GM12878 (cell line): Measurements from ENCODE around the gene OPN4.

Experiments
- CHD1 ChIP-seq: IDR thresholded peaks from 2 replicates; pipeline ENCODE4 v1.6.1; 2012; ENCODE audit warnings: low read depth, low read length, improper control_type of control experiment
- CHD4 ChIP-seq: fragments of 200-600 bp; sonication (generic); IDR thresholded peaks from 2 replicates; pipeline ENCODE4 v1.6.1; 2016; ENCODE audit warnings: mild to moderate bottlenecking
- EED ChIP-seq: sonication (generic); IDR thresholded peaks from 2 replicates; pipeline ENCODE4 v1.6.1; 2016; ENCODE audit warnings: antibody characterized with exemption, low read depth
- NFYB ChIP-seq: IDR thresholded peaks from 2 replicates; pipeline ENCODE4 v1.6.1; 2011; ENCODE audit warnings: low read depth, mild to moderate bottlenecking, low read length, improper control_type of control experiment, moderate library complexity; ENCODE audit not compliant: insufficient read depth
- POLR2AphosphoS5 ChIP-seq: IDR thresholded peaks from 2 replicates; pipeline ENCODE4 v1.6.1; 2011; ENCODE audit warnings: mild to moderate bottlenecking, low read length, inconsistent platforms
- ZSCAN29 ChIP-seq: fragments of 450-650 bp; IDR thresholded peaks from 2 replicates; pipeline ENCODE4 v1.6.1; 2017; ENCODE audit warnings: mild to moderate bottlenecking, moderate library complexity
- TF ChIP-seq, protein P1 (sequence below), 3 experiments: IDR thresholded peaks in 2 of 3; conservative IDR thresholded peaks in 1 of 3; 2 replicates each; pipeline ENCODE4 v1.5.1; 2011; ENCODE audit warnings: low read depth in 3 of 3, low read length in 3 of 3, mild to moderate bottlenecking in 3 of 3, control low read depth in 2 of 3, moderate library complexity in 2 of 3, inconsistent platforms in 1 of 3, mixed read lengths in 1 of 3; ENCODE audit not compliant: control insufficient read depth in 2 of 3, insufficient read depth in 1 of 3; ENCODE audit errors: extremely low read depth in 1 of 3

DNA sequence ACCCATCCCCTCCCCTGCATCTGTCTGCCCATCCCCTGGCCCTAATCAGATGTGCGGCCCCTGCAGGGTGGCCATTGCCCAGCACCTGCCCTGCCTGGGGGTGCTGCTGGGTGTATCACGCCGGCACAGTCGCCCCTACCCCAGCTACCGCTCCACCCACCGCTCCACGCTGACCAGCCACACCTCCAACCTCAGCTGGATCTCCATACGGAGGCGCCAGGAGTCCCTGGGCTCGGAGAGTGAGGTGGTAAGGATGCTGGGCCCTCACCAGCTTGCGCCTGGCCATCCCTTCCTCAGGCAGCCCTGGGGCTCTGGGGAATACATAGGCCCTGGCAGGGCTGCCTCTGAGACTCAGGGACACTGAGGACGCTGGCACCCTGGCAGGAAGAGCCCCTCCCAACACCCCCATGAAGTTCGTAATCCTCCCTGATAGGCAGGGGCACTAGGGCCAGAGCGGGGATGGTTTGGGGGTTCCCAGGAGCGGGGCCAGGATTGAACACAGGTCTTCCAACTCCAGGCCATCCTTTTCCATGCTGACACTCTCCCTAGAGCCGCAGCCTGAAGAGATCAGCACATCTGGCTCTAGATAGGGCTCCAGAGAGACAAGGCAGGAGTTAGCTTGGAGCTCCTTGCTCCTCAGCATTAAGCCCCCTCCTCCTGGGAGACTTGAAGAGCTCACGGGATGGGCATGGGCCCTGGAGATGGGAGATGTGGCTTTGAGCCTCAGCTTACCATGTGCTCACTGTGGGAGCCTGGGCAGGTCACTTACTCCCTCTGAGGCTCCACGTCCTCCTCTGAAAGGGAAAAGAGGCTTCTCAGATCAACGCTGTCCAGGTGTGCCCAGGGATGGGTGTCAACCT, 8.1 kb downstream of the OPN4 start:
- no peak for TF ChIP-seq CHD4
- no peak for TF ChIP-seq CHD1
- no peak for TF ChIP-seq NFYB
- TF ChIP-seq, protein P1, sequence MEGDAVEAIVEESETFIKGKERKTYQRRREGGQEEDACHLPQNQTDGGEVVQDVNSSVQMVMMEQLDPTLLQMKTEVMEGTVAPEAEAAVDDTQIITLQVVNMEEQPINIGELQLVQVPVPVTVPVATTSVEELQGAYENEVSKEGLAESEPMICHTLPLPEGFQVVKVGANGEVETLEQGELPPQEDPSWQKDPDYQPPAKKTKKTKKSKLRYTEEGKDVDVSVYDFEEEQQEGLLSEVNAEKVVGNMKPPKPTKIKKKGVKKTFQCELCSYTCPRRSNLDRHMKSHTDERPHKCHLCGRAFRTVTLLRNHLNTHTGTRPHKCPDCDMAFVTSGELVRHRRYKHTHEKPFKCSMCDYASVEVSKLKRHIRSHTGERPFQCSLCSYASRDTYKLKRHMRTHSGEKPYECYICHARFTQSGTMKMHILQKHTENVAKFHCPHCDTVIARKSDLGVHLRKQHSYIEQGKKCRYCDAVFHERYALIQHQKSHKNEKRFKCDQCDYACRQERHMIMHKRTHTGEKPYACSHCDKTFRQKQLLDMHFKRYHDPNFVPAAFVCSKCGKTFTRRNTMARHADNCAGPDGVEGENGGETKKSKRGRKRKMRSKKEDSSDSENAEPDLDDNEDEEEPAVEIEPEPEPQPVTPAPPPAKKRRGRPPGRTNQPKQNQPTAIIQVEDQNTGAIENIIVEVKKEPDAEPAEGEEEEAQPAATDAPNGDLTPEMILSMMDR (IDR thresholded peaks at IDR 0.05 in 2 of 3, conservative IDR thresholded peaks at IDR 0.05 in 1 of 3; ENCODE audit: control insufficient read depth in 2 of 3, extremely low read depth in 1 of 3, insufficient read depth in 1 of 3, low read depth in 3 of 3, low read length in 3 of 3) = no peak
- no peak for TF ChIP-seq EED
- no peak for TF ChIP-seq POLR2AphosphoS5
- TF ChIP-seq ZSCAN29 = no peak
